Neural cell (in vitro differentiated cells): ENCODE results near the gene ERBB2. TPM values are rescaled to one million over a fixed set of nuclear protein-coding genes. Genes with fewer than 3 reads are reported as not detected.

Experiments used
- H2AFZ ChIP-seq: fragments of 200-600, 300-800 bp; sonication (generic), shearing (Covaris generic); 2 replicates; pipeline ENCODE4 v1.6.0; 2014; ENCODE audit warnings: low read depth, mild to moderate bottlenecking, antibody characterized with exemption, low read length, moderate library complexity
- H3F3A ChIP-seq: fragments of 200-600 bp; shearing (Covaris generic); 2 replicates; pipeline ENCODE4 v1.6.1; 2016; ENCODE audit warnings: mild to moderate bottlenecking, moderate library complexity, mixed read lengths, antibody characterized with exemption, low read length; ENCODE audit not compliant: insufficient read depth, poor library complexity, severe bottlenecking
- H3K27ac ChIP-seq: fragments of 200-600, 300-800 bp; sonication (generic), shearing (Covaris generic); 2 replicates; pipeline ENCODE4 v1.5.1; 2014; ENCODE audit warnings: mild to moderate bottlenecking, low read length, moderate library complexity
- H3K27me3 ChIP-seq: fragments of 300-800, 200-600 bp; sonication (generic), shearing (Covaris generic); 2 replicates; pipeline ENCODE4 v1.6.0; 2014; ENCODE audit warnings: mild to moderate bottlenecking, low read depth, low read length, moderate library complexity; ENCODE audit not compliant: insufficient read depth
- H3K36me3 ChIP-seq: fragments of 300-800, 200-600 bp; sonication (generic), shearing (Covaris generic); 2 replicates; pipeline ENCODE4 v1.5.1; 2014; ENCODE audit warnings: mild to moderate bottlenecking, antibody characterized with exemption, low read length, moderate library complexity; ENCODE audit not compliant: insufficient read depth
- H3K4me2 ChIP-seq: fragments of 300-800, 200-600 bp; sonication (generic), shearing (Covaris generic); 2 replicates; pipeline ENCODE4 v1.6.0; 2014; ENCODE audit warnings: mild to moderate bottlenecking, low read length
- H3K4me3 ChIP-seq: fragments of 300-800, 200-600 bp; sonication (generic), shearing (Covaris generic); 2 replicates; pipeline ENCODE4 v1.5.1; 2014; ENCODE audit warnings: mild to moderate bottlenecking, low read length, moderate library complexity
- H3K79me2 ChIP-seq: fragments of 200-600 bp; shearing (Covaris generic); replicated peaks from 2 replicates; pipeline ENCODE4 v1.6.0; 2014; ENCODE audit warnings: mild to moderate bottlenecking, low read length, moderate library complexity; ENCODE audit not compliant: insufficient read depth
- H3K9ac ChIP-seq: fragments of 300-800, 200-600 bp; sonication (generic), shearing (Covaris generic); 2 replicates; pipeline ENCODE4 v1.6.1; 2016; ENCODE audit warnings: mild to moderate bottlenecking, low read length, mixed read lengths
- H3K9me2 ChIP-seq: fragments of 200-600 bp; shearing (Covaris generic); 2 replicates; pipeline ENCODE4 v1.6.1; 2016; ENCODE audit warnings: mild to moderate bottlenecking, low read length, mixed read lengths; ENCODE audit not compliant: insufficient read depth
- H3K9me3 ChIP-seq: fragments of 200-600, 300-800 bp; sonication (generic), shearing (Covaris generic); 2 replicates; pipeline ENCODE4 v1.6.1; 2016; ENCODE audit warnings: mild to moderate bottlenecking, mixed run types, low read length, moderate library complexity, mixed read lengths
- H4K20me1 ChIP-seq: fragments of 200-600 bp; shearing (Covaris generic); 2 replicates; pipeline ENCODE4 v1.6.1; 2016; ENCODE audit warnings: mild to moderate bottlenecking, mixed run types; ENCODE audit not compliant: insufficient read depth
- CTCF ChIP-seq: fragments of 450-650 bp; IDR thresholded peaks from 2 replicates; pipeline ENCODE4 v1.5.1; 2014; ENCODE audit warnings: antibody characterized with exemption, mild to moderate bottlenecking, moderate library complexity; ENCODE audit not compliant: poor library complexity, severe bottlenecking
- EZH2 ChIP-seq: fragments of 200-600, 300-800 bp; shearing (Covaris generic), sonication (generic); IDR thresholded peaks from 2 replicates; pipeline ENCODE4 v1.6.1; 2014; ENCODE audit warnings: antibody characterized with exemption, low read length, borderline replicate concordance, mild to moderate bottlenecking; ENCODE audit not compliant: insufficient read depth, poor library complexity, severe bottlenecking
- MXI1 ChIP-seq: fragments of 450-650 bp; conservative IDR thresholded peaks from 2 replicates; pipeline ENCODE4 v1.6.1; 2014; ENCODE audit warnings: antibody characterized with exemption, mild to moderate bottlenecking; ENCODE audit not compliant: poor library complexity, severe bottlenecking
- RAD21 ChIP-seq: fragments of 450-650 bp; conservative IDR thresholded peaks from 2 replicates; pipeline ENCODE4 v1.6.1; 2014; ENCODE audit warnings: antibody characterized with exemption, mild to moderate bottlenecking, moderate library complexity
- SMC3 ChIP-seq: fragments of 450-650 bp; conservative IDR thresholded peaks from 2 replicates; pipeline ENCODE4 v1.6.1; 2014; ENCODE audit warnings: antibody characterized with exemption, mild to moderate bottlenecking, moderate library complexity; ENCODE audit not compliant: poor library complexity
- TAF1 ChIP-seq: IDR thresholded peaks from 2 replicates; pipeline ENCODE4 v1.6.1; 2012; ENCODE audit warnings: low read depth
- polyA plus RNA-seq: library from polyadenylated mRNA; depleted of rRNA; stranded (reverse); fragments of >200 nt; gene quantifications from 2 replicates; pipeline ENCODE4 v1.2.3, GENCODE V29; 2014
- TF ChIP-seq, protein P1 (sequence below): IDR thresholded peaks from 2 replicates; pipeline ENCODE4 v1.6.1; 2012; ENCODE audit warnings: borderline replicate concordance

ERBB2 gene
- polyA plus RNA-seq, 1 donor from 2014 or later, result 16.0 TPM

GRCh38 chr17:39751637-39752036 is 51.8 kb downstream of the ERBB2 start:
- Histone ChIP-seq H3F3A (no peaks in the 10 kb centered on the region), H3K36me3 (no peaks in the 10 kb centered on the region), H3K9me3 (no peaks in the 10 kb centered on the region), H3K27ac (no peak overlapping the region), H3K4me3 (no peak overlapping the region), H3K27me3 (no peaks in the 10 kb centered on the region), H3K4me2 (no peak overlapping the region), H3K79me2 (no peaks in the 10 kb centered on the region), H4K20me1 (no peaks in the 10 kb centered on the region), H3K9me2 (no peaks in the 10 kb centered on the region), H3K9ac (no peak overlapping the region), H2AFZ (no peak overlapping the region)
- TF ChIP-seq CTCF (no peak), RAD21 (no peak)

DNA sequence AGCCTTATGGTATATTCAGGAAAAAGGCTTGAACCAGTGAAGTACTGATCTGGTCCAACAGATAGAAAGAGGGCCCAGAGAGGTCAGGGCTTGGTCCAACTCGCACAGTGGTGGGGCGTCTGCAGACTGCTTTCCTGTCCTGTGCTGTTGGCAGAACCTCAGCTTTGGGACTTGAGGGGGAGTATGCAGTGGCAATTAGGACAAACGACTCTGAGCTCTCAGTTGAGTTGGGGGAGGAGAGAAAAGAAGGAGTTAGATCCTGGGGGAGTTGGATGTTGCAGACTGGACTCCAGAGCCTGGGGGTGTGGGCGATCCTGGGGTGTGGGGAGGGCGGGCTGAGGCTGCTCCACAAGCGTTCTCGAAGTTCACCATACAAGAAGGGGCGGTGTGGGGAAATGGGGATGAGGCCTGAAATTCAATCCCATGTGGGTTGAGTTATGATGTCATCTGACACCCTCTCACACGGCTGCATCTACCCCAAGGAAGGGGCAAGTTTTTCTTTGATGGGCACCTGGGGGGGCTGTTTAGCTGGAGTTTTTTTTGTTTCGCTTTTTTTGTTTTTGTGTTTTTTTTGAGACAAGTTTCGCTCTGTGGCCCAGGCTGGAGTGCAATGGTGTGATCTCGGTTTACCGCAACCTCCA is 52.5 kb downstream of the ERBB2 start:
- H3F3A ChIP-seq, result no peaks in the 10 kb centered on the region
- no peaks in the 10 kb centered on the region for H4K20me1 ChIP-seq
- H3K27ac ChIP-seq, result no peak overlapping the region
- H3K36me3 ChIP-seq, result no peaks in the 10 kb centered on the region
- H3K9me2 ChIP-seq, result no peaks in the 10 kb centered on the region
- H2AFZ ChIP-seq, result no peak overlapping the region
- H3K4me2 ChIP-seq, result no peak overlapping the region
- H3K9ac ChIP-seq, result no peak overlapping the region
- H3K27me3 ChIP-seq, result no peaks in the 10 kb centered on the region
- H3K79me2 ChIP-seq, result no peaks in the 10 kb centered on the region
- TF ChIP-seq RAD21, result no peak
- TF ChIP-seq CTCF, result no peak
- no peak for TF ChIP-seq SMC3
- TF ChIP-seq TAF1, result no peak
- no peak for TF ChIP-seq EZH2
- no peak for TF ChIP-seq MXI1
- TF ChIP-seq, protein P1, sequence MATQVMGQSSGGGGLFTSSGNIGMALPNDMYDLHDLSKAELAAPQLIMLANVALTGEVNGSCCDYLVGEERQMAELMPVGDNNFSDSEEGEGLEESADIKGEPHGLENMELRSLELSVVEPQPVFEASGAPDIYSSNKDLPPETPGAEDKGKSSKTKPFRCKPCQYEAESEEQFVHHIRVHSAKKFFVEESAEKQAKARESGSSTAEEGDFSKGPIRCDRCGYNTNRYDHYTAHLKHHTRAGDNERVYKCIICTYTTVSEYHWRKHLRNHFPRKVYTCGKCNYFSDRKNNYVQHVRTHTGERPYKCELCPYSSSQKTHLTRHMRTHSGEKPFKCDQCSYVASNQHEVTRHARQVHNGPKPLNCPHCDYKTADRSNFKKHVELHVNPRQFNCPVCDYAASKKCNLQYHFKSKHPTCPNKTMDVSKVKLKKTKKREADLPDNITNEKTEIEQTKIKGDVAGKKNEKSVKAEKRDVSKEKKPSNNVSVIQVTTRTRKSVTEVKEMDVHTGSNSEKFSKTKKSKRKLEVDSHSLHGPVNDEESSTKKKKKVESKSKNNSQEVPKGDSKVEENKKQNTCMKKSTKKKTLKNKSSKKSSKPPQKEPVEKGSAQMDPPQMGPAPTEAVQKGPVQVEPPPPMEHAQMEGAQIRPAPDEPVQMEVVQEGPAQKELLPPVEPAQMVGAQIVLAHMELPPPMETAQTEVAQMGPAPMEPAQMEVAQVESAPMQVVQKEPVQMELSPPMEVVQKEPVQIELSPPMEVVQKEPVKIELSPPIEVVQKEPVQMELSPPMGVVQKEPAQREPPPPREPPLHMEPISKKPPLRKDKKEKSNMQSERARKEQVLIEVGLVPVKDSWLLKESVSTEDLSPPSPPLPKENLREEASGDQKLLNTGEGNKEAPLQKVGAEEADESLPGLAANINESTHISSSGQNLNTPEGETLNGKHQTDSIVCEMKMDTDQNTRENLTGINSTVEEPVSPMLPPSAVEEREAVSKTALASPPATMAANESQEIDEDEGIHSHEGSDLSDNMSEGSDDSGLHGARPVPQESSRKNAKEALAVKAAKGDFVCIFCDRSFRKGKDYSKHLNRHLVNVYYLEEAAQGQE, result no peak
- no peak overlapping the region for H3K4me3 ChIP-seq
- H3K9me3 ChIP-seq, result no peaks in the 10 kb centered on the region
